H9 (cell line): ENCODE results near the gene PFN1. TPM values are rescaled to one million over a fixed set of nuclear protein-coding genes. Genes with fewer than 3 reads are reported as not detected.

ENCODE experiments used
- DNase-seq: peaks from one replicate; pipeline ENCODE4 v3.0.0-alpha.2; 2017
- H2AFZ ChIP-seq: one replicate; pipeline ENCODE4 v1.6.1; 2013; ENCODE audit warnings: mild to moderate bottlenecking, low read length, control low read depth, moderate library complexity
- H2AK5ac ChIP-seq: 2 replicates; pipeline ENCODE4 v1.6.1; 2013; ENCODE audit warnings: low read length, control low read depth, mixed read lengths; ENCODE audit not compliant: insufficient read length
- H2BK120ac ChIP-seq: one replicate; pipeline ENCODE4 v1.6.1; 2013; ENCODE audit warnings: low read depth, mild to moderate bottlenecking, low read length, control low read depth, inconsistent platforms; ENCODE audit not compliant: poor library complexity, severe bottlenecking
- H2BK12ac ChIP-seq: 2 replicates; pipeline ENCODE4 v1.6.1; 2013; ENCODE audit warnings: low read length, control low read depth, mixed read lengths, low read depth; ENCODE audit not compliant: insufficient read length
- H2BK15ac ChIP-seq: 2 replicates; pipeline ENCODE4 v1.6.1; 2013; ENCODE audit warnings: low read depth, low read length, control low read depth
- H2BK20ac ChIP-seq: one replicate; pipeline ENCODE4 v1.6.1; 2013; ENCODE audit warnings: low read depth, mild to moderate bottlenecking, low read length, control low read depth, inconsistent platforms; ENCODE audit not compliant: poor library complexity, severe bottlenecking
- H2BK5ac ChIP-seq: 2 replicates; pipeline ENCODE4 v1.6.1; 2013; ENCODE audit warnings: low read length, control low read depth, mixed read lengths; ENCODE audit not compliant: insufficient read length
- H3K14ac ChIP-seq: 2 replicates; pipeline ENCODE4 v1.6.1; 2013; ENCODE audit warnings: low read length, control low read depth; ENCODE audit not compliant: insufficient read depth
- H3K18ac ChIP-seq: 2 replicates; pipeline ENCODE4 v1.6.1; 2013; ENCODE audit warnings: low read depth, mild to moderate bottlenecking, mixed read lengths, low read length, control low read depth; ENCODE audit not compliant: insufficient read length
- H3K23ac ChIP-seq: 2 replicates; pipeline ENCODE4 v1.6.1; 2013; ENCODE audit warnings: low read length, control low read depth, mixed read lengths, low read depth; ENCODE audit not compliant: insufficient read length
- H3K23me2 ChIP-seq: 2 replicates; pipeline ENCODE4 v1.6.1; 2013; ENCODE audit warnings: low read depth, mild to moderate bottlenecking, mixed read lengths, low read length, control low read depth; ENCODE audit not compliant: insufficient read length, poor library complexity, severe bottlenecking
- H3K27ac ChIP-seq: 2 replicates; pipeline ENCODE4 v1.5.1; 2013; ENCODE audit warnings: low read length, control low read depth, mixed read lengths, low read depth; ENCODE audit not compliant: insufficient read length
- H3K27me3 ChIP-seq: 2 replicates; pipeline ENCODE4 v1.6.1; 2013; ENCODE audit warnings: low read length, control low read depth, inconsistent platforms; ENCODE audit not compliant: insufficient read depth
- H3K4ac ChIP-seq: 2 replicates; pipeline ENCODE4 v1.6.1; 2013; ENCODE audit warnings: low read depth, mild to moderate bottlenecking, control low read depth, inconsistent platforms, low read length, moderate library complexity
- H3K4me1 ChIP-seq: 2 replicates; pipeline ENCODE4 v1.6.1; 2013; ENCODE audit warnings: low read length, control low read depth, inconsistent platforms; ENCODE audit not compliant: insufficient read depth
- H3K4me2 ChIP-seq: 2 replicates; pipeline ENCODE4 v1.6.1; 2013; ENCODE audit warnings: low read length, control low read depth, mixed read lengths; ENCODE audit not compliant: insufficient read length, insufficient read depth
- H3K56ac ChIP-seq: 2 replicates; pipeline ENCODE4 v1.6.1; 2013; ENCODE audit warnings: low read depth, mild to moderate bottlenecking, mixed read lengths, low read length, control low read depth; ENCODE audit not compliant: insufficient read length
- H3K79me1 ChIP-seq: 2 replicates; pipeline ENCODE4 v1.6.1; 2013; ENCODE audit warnings: low read depth, mild to moderate bottlenecking, moderate library complexity, low read length, control low read depth, inconsistent platforms; ENCODE audit not compliant: insufficient read depth, poor library complexity, severe bottlenecking
- H3K79me2 ChIP-seq: 2 replicates; pipeline ENCODE4 v1.6.1; 2013; ENCODE audit warnings: low read length, control low read depth, inconsistent platforms; ENCODE audit not compliant: insufficient read depth
- H3K9ac ChIP-seq: 2 replicates; pipeline ENCODE4 v1.6.1; 2013; ENCODE audit warnings: low read length, control low read depth, mixed read lengths; ENCODE audit not compliant: insufficient read length; ENCODE audit errors: extremely low read depth
- H3K9me3 ChIP-seq: one replicate; pipeline ENCODE4 v1.6.1; 2013; ENCODE audit warnings: low read depth, low read length, inconsistent platforms; ENCODE audit not compliant: control insufficient read depth
- H3T11ph ChIP-seq: one replicate; pipeline ENCODE4 v1.6.1; 2013; ENCODE audit warnings: mild to moderate bottlenecking, low read length, control low read depth, inconsistent platforms
- H4K20me1 ChIP-seq: one replicate; pipeline ENCODE4 v1.6.1; 2013; ENCODE audit not compliant: control insufficient read depth, insufficient read length, insufficient read depth
- H4K5ac ChIP-seq: 2 replicates; pipeline ENCODE4 v1.6.1; 2013; ENCODE audit warnings: low read depth, mild to moderate bottlenecking, mixed read lengths, low read length, control low read depth; ENCODE audit not compliant: insufficient read length
- H4K8ac ChIP-seq: replicated peaks from 2 replicates; pipeline ENCODE4 v1.6.1; 2013; ENCODE audit warnings: low read length, control low read depth, mixed read lengths, low read depth; ENCODE audit not compliant: insufficient read length
- H4K91ac ChIP-seq: 2 replicates; pipeline ENCODE4 v1.6.1; 2013; ENCODE audit warnings: low read depth, mild to moderate bottlenecking, moderate library complexity, mixed read lengths, low read length, control low read depth; ENCODE audit not compliant: insufficient read length
- H3K27ac Mint-ChIP-seq, 3 experiments: 2 replicates in 2 of 3; 3 replicates in 1 of 3; pipeline ENCODE4 v1.8.0; 2020 to 2021; ENCODE audit warnings: mixed read lengths in 3 of 3, mild to moderate bottlenecking in 1 of 3, moderate library complexity in 1 of 3
- H3K27me3 Mint-ChIP-seq: 2 replicates; pipeline ENCODE4 v1.8.0; 2021; ENCODE audit warnings: low read depth, mild to moderate bottlenecking, moderate library complexity, mixed read lengths
- H3K36me3 Mint-ChIP-seq, 3 experiments: 2 replicates in 2 of 3; 3 replicates in 1 of 3; pipeline ENCODE4 v1.8.0; 2020 to 2021; ENCODE audit warnings: low read depth in 3 of 3, mixed read lengths in 3 of 3; ENCODE audit not compliant: insufficient read depth in 1 of 3
- H3K4me1 Mint-ChIP-seq, 2 experiments: 2 replicates each; pipeline ENCODE4 v1.8.0; 2020; ENCODE audit warnings: mixed read lengths in 2 of 2
- H3K4me3 Mint-ChIP-seq, 2 experiments: 2 replicates in 1 of 2; 3 replicates in 1 of 2; pipeline ENCODE4 v1.8.0; 2020 to 2021; ENCODE audit warnings: mild to moderate bottlenecking in 2 of 2, mixed read lengths in 2 of 2, moderate library complexity in 1 of 2
- H3K9me3 Mint-ChIP-seq, 2 experiments: 2 replicates in 1 of 2; 3 replicates in 1 of 2; pipeline ENCODE4 v1.8.0; 2020; ENCODE audit warnings: mild to moderate bottlenecking in 2 of 2, mixed read lengths in 2 of 2, moderate library complexity in 1 of 2
- WGBS: extraction: QIAGEN DNeasy Blood & Tissue Kit; methylation state at CpG from one replicate; pipeline ENCODE4 v1.1.7; 2013; ENCODE audit warnings: missing lambda C conversion rate, low lambda C conversion rate, mixed read lengths; ENCODE audit not compliant: insufficient read length; ENCODE audit errors: extremely low coverage; 5-methylcytosine and 5-hydroxymethylcytosine counted together
- total RNA-seq: library from RNA; stranded (reverse); gene quantifications from 2 replicates; pipeline ENCODE4 v1.2.1, GENCODE V29; 2021
- TF ChIP-seq, protein P1 (sequence below): fragments of 200-600 bp; sonication (generic); conservative IDR thresholded peaks from 3 replicates; pipeline ENCODE4 v1.8.0; 2021; ENCODE audit warnings: antibody characterized with exemption, mild to moderate bottlenecking

PFN1 gene
- total RNA-seq, 1 experiment from 2014 or later: 1,149 TPM

DNA sequence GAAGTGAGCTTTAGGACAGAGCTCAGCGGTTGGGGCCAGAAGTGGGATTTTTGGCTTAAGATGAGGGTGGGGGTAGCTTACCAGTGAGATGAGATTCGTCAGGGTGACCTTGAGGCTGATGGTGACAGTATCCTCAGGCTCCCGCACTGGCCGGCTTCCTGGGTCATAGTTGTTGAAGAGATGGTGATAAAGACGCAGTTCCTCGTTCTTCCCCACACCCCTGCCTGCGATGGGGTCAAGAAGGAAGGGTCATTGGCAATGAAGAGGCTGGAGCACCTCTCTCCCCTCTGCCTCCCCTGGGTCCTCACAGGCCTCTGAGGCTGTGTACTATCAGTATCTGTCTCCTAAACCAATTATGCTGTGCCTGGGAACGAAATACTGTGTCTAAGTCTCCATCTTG lies 45.8 kb downstream of the PFN1 start:
- no peaks in the 10 kb centered on the region for H3K9me3 Mint-ChIP-seq
- Histone ChIP-seq H3K79me1 (no peaks in the 10 kb centered on the region), H4K20me1 (no peaks in the 10 kb centered on the region), H3K18ac (no peak overlapping the region), H3K4me2 (no peak overlapping the region), H3K27ac (no peak overlapping the region), H3K4ac (no peak overlapping the region), H3K14ac (no peak overlapping the region), H2BK5ac (no peak overlapping the region), H2BK20ac (no peak overlapping the region), H4K8ac (no peak overlapping the region), H3K23ac (no peak overlapping the region), H3K9me3 (no peaks in the 10 kb centered on the region), H2BK12ac (no peak overlapping the region), H2AFZ (no peak overlapping the region), H4K91ac (no peak overlapping the region), H3K9ac (no peak overlapping the region), H3T11ph (no peak overlapping the region), H2BK120ac (no peak overlapping the region), H2AK5ac (no peak overlapping the region), H3K79me2 (no peaks in the 10 kb centered on the region), H3K4me1 (peaks cover 3% of the 10 kb centered on the region; the same call in 1 of the 2 replicates), H3K27me3 (no peaks in the 10 kb centered on the region), H2BK15ac (no peak overlapping the region), H3K23me2 (peaks cover 12% of the 10 kb centered on the region), H4K5ac (no peak overlapping the region), H3K56ac (no peak overlapping the region)
- no CpG with 5 or more reads among the region's 8 CpGs for WGBS
- TF ChIP-seq, protein P1, sequence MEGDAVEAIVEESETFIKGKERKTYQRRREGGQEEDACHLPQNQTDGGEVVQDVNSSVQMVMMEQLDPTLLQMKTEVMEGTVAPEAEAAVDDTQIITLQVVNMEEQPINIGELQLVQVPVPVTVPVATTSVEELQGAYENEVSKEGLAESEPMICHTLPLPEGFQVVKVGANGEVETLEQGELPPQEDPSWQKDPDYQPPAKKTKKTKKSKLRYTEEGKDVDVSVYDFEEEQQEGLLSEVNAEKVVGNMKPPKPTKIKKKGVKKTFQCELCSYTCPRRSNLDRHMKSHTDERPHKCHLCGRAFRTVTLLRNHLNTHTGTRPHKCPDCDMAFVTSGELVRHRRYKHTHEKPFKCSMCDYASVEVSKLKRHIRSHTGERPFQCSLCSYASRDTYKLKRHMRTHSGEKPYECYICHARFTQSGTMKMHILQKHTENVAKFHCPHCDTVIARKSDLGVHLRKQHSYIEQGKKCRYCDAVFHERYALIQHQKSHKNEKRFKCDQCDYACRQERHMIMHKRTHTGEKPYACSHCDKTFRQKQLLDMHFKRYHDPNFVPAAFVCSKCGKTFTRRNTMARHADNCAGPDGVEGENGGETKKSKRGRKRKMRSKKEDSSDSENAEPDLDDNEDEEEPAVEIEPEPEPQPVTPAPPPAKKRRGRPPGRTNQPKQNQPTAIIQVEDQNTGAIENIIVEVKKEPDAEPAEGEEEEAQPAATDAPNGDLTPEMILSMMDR: no peak
- no peaks in the 10 kb centered on the region; a peak in 2 of 7 replicates for H3K36me3 Mint-ChIP-seq
- no peak overlapping the region; a peak in 2 of 7 replicates for H3K27ac Mint-ChIP-seq
- no peak for DNase-seq
- H3K27me3 Mint-ChIP-seq: peaks cover 16% of the 10 kb centered on the region
- H3K4me1 Mint-ChIP-seq: peaks cover 10 to 24% of the 10 kb centered on the region in 2 experiments
- no peak overlapping the region for H3K4me3 Mint-ChIP-seq
